Neural cell (in vitro differentiated cells): Measurements from ENCODE around the gene ZDHHC1. TPM values are rescaled to one million over a fixed set of nuclear protein-coding genes. Genes with fewer than 3 reads are reported as not detected.

Experiments used
- H2AFZ ChIP-seq: fragments of 200-600, 300-800 bp; sonication (generic), shearing (Covaris generic); 2 replicates; pipeline ENCODE4 v1.6.0; 2014; ENCODE audit warnings: low read depth, mild to moderate bottlenecking, antibody characterized with exemption, low read length, moderate library complexity
- H3F3A ChIP-seq: fragments of 200-600 bp; shearing (Covaris generic); 2 replicates; pipeline ENCODE4 v1.6.1; 2016; ENCODE audit warnings: mild to moderate bottlenecking, moderate library complexity, mixed read lengths, antibody characterized with exemption, low read length; ENCODE audit not compliant: insufficient read depth, poor library complexity, severe bottlenecking
- H3K27ac ChIP-seq: fragments of 200-600, 300-800 bp; sonication (generic), shearing (Covaris generic); 2 replicates; pipeline ENCODE4 v1.5.1; 2014; ENCODE audit warnings: mild to moderate bottlenecking, low read length, moderate library complexity
- H3K27me3 ChIP-seq: fragments of 300-800, 200-600 bp; sonication (generic), shearing (Covaris generic); 2 replicates; pipeline ENCODE4 v1.6.0; 2014; ENCODE audit warnings: mild to moderate bottlenecking, low read depth, low read length, moderate library complexity; ENCODE audit not compliant: insufficient read depth
- H3K36me3 ChIP-seq: fragments of 300-800, 200-600 bp; sonication (generic), shearing (Covaris generic); 2 replicates; pipeline ENCODE4 v1.5.1; 2014; ENCODE audit warnings: mild to moderate bottlenecking, antibody characterized with exemption, low read length, moderate library complexity; ENCODE audit not compliant: insufficient read depth
- H3K4me2 ChIP-seq: fragments of 300-800, 200-600 bp; sonication (generic), shearing (Covaris generic); 2 replicates; pipeline ENCODE4 v1.6.0; 2014; ENCODE audit warnings: mild to moderate bottlenecking, low read length
- H3K4me3 ChIP-seq: fragments of 300-800, 200-600 bp; sonication (generic), shearing (Covaris generic); 2 replicates; pipeline ENCODE4 v1.5.1; 2014; ENCODE audit warnings: mild to moderate bottlenecking, low read length, moderate library complexity
- H3K79me2 ChIP-seq: fragments of 200-600 bp; shearing (Covaris generic); replicated peaks from 2 replicates; pipeline ENCODE4 v1.6.0; 2014; ENCODE audit warnings: mild to moderate bottlenecking, low read length, moderate library complexity; ENCODE audit not compliant: insufficient read depth
- H3K9ac ChIP-seq: fragments of 300-800, 200-600 bp; sonication (generic), shearing (Covaris generic); 2 replicates; pipeline ENCODE4 v1.6.1; 2016; ENCODE audit warnings: mild to moderate bottlenecking, low read length, mixed read lengths
- H3K9me2 ChIP-seq: fragments of 200-600 bp; shearing (Covaris generic); 2 replicates; pipeline ENCODE4 v1.6.1; 2016; ENCODE audit warnings: mild to moderate bottlenecking, low read length, mixed read lengths; ENCODE audit not compliant: insufficient read depth
- H3K9me3 ChIP-seq: fragments of 200-600, 300-800 bp; sonication (generic), shearing (Covaris generic); 2 replicates; pipeline ENCODE4 v1.6.1; 2016; ENCODE audit warnings: mild to moderate bottlenecking, mixed run types, low read length, moderate library complexity, mixed read lengths
- H4K20me1 ChIP-seq: fragments of 200-600 bp; shearing (Covaris generic); 2 replicates; pipeline ENCODE4 v1.6.1; 2016; ENCODE audit warnings: mild to moderate bottlenecking, mixed run types; ENCODE audit not compliant: insufficient read depth
- CTCF ChIP-seq: fragments of 450-650 bp; IDR thresholded peaks from 2 replicates; pipeline ENCODE4 v1.5.1; 2014; ENCODE audit warnings: antibody characterized with exemption, mild to moderate bottlenecking, moderate library complexity; ENCODE audit not compliant: poor library complexity, severe bottlenecking
- EP300 ChIP-seq: fragments of 450-650 bp; conservative IDR thresholded peaks from 2 replicates; pipeline ENCODE4 v1.6.1; 2014; ENCODE audit warnings: antibody characterized with exemption, mild to moderate bottlenecking, moderate library complexity; ENCODE audit not compliant: poor library complexity, severe bottlenecking
- EZH2 ChIP-seq: fragments of 200-600, 300-800 bp; shearing (Covaris generic), sonication (generic); IDR thresholded peaks from 2 replicates; pipeline ENCODE4 v1.6.1; 2014; ENCODE audit warnings: antibody characterized with exemption, low read length, borderline replicate concordance, mild to moderate bottlenecking; ENCODE audit not compliant: insufficient read depth, poor library complexity, severe bottlenecking
- MXI1 ChIP-seq: fragments of 450-650 bp; conservative IDR thresholded peaks from 2 replicates; pipeline ENCODE4 v1.6.1; 2014; ENCODE audit warnings: antibody characterized with exemption, mild to moderate bottlenecking; ENCODE audit not compliant: poor library complexity, severe bottlenecking
- POLR2AphosphoS5 ChIP-seq: IDR thresholded peaks from 2 replicates; pipeline ENCODE4 v1.6.1; 2012
- RAD21 ChIP-seq: fragments of 450-650 bp; conservative IDR thresholded peaks from 2 replicates; pipeline ENCODE4 v1.6.1; 2014; ENCODE audit warnings: antibody characterized with exemption, mild to moderate bottlenecking, moderate library complexity
- REST ChIP-seq: IDR thresholded peaks from 2 replicates; pipeline ENCODE4 v1.6.1; 2012; ENCODE audit warnings: borderline replicate concordance
- SMC3 ChIP-seq: fragments of 450-650 bp; conservative IDR thresholded peaks from 2 replicates; pipeline ENCODE4 v1.6.1; 2014; ENCODE audit warnings: antibody characterized with exemption, mild to moderate bottlenecking, moderate library complexity; ENCODE audit not compliant: poor library complexity
- TAF1 ChIP-seq: IDR thresholded peaks from 2 replicates; pipeline ENCODE4 v1.6.1; 2012; ENCODE audit warnings: low read depth
- polyA plus RNA-seq: library from polyadenylated mRNA; depleted of rRNA; stranded (reverse); fragments of >200 nt; gene quantifications from 2 replicates; pipeline ENCODE4 v1.2.3, GENCODE V29; 2014

Gene ZDHHC1
- polyA plus RNA-seq, 1 donor from 2014 or later = 1.7 TPM

DNA sequence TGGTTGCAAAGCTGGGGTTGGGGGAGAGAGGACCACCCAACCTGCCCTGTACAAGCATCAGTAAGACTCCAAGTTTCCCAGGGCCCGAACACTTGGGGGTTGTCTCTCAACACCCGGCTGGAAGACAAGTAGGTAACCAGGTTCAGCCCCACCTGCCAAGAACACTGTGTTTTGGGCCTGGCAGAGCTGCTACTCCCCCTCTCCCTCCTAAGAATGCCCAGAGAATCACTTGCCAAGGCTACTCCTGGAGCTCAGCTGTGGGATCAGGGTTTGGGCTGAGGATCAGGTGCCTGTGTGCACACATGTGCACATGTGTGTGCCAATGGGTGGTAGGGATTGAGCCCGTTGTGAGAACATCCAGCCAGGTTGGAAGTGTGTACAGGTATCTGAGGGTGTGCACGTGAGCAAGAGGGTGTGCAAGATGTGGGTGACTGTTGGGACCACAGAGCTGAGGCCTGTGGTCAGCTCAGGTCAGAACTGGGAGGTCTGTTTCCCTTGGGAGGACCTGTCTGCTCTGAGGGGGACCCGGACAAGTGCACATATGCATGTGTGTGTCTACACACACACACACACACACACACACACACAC is 16.9 kb upstream of the ZDHHC1 start:
- H3K4me3 ChIP-seq = no peak overlapping the region
- H3K9me3 ChIP-seq = no peaks in the 10 kb centered on the region
- H3K36me3 ChIP-seq = no peaks in the 10 kb centered on the region
- no peak overlapping the region for H3K4me2 ChIP-seq
- no peak overlapping the region for H2AFZ ChIP-seq
- TF ChIP-seq MXI1 = no peak
- no peak for TF ChIP-seq CTCF
- no peak for TF ChIP-seq RAD21
- TF ChIP-seq REST = no peak
- no peak for TF ChIP-seq POLR2AphosphoS5
- no peak for TF ChIP-seq EP300
- TF ChIP-seq EZH2 = no peak
- no peak for TF ChIP-seq TAF1
- TF ChIP-seq SMC3 = no peak
- H3K79me2 ChIP-seq = no peaks in the 10 kb centered on the region
- no peak overlapping the region for H3K9ac ChIP-seq
- H3F3A ChIP-seq = no peaks in the 10 kb centered on the region
- H4K20me1 ChIP-seq = no peaks in the 10 kb centered on the region
- peaks cover 36% of the 10 kb centered on the region for H3K27me3 ChIP-seq
- H3K27ac ChIP-seq = no peak overlapping the region
- H3K9me2 ChIP-seq = no peaks in the 10 kb centered on the region

DNA sequence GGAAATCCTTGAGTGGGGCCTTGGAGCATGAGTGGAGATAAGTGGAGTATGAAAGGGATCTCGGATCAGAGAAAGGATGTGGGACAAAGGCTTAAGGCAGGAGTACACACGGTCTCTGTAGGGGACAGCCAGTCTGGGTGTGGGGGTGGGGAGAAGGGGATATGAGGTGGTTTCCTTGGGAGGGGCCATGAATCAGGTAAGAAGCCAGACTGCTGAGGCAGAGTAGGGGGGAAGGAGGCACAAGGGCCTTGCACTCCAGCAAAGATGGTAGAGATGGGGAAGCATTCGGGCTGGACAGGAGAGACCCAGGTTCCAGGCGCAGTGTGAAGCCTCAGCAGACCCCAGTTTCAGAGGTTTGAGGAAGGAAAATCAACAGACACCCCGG is 16.2 kb upstream of the ZDHHC1 start:
- H3F3A ChIP-seq = no peaks in the 10 kb centered on the region
- H3K79me2 ChIP-seq = no peaks in the 10 kb centered on the region
- H3K4me3 ChIP-seq = no peak overlapping the region
- H3K27me3 ChIP-seq = peaks cover 40% of the 10 kb centered on the region
- H3K9me2 ChIP-seq = no peaks in the 10 kb centered on the region
- no peaks in the 10 kb centered on the region for H3K36me3 ChIP-seq
- H4K20me1 ChIP-seq = no peaks in the 10 kb centered on the region
- H2AFZ ChIP-seq = no peak overlapping the region
- no peak for TF ChIP-seq TAF1
- no peak for TF ChIP-seq CTCF
- TF ChIP-seq REST = no peak
- no peak for TF ChIP-seq POLR2AphosphoS5
- TF ChIP-seq EP300 = no peak
- no peak for TF ChIP-seq RAD21
- no peak for TF ChIP-seq MXI1
- TF ChIP-seq EZH2 = no peak
- TF ChIP-seq SMC3 = no peak
- H3K9me3 ChIP-seq = no peaks in the 10 kb centered on the region
- no peak overlapping the region for H3K27ac ChIP-seq
- no peak overlapping the region for H3K9ac ChIP-seq
- H3K4me2 ChIP-seq = no peak overlapping the region
